GM12878 (cell line): ENCODE results near the gene CORO2B. TPM values are rescaled to one million over a fixed set of nuclear protein-coding genes. Genes with fewer than 3 reads are reported as not detected.

Experiments used
- ATAC-seq: fragments of 200-7000 bp; cut with Tn5 transposase; 3 replicates; pipeline ENCODE4 v1.9.1; 2020; ENCODE audit warnings: mild to moderate bottlenecking, moderate library complexity
- BruUV-seq: library from RNA; stranded (reverse); fragments of 400-500 nt; replicated peaks from 2 replicates; lab custom pipeline; 2021; lab: Mats Ljungman, UMichigan
- CTCF ChIA-PET: fragments of 300-600 bp; sonication (Branson Sonifier 250); formaldehyde crosslinking; extraction: SDS; loops from one replicate; lab custom pipeline; 2021; ENCODE audit warnings: inconsistent platforms; lab: Yijun Ruan, JAX
- POLR2A ChIA-PET: fragments of 350-600 bp; formaldehyde crosslinking; extraction: SDS; loops from one replicate; lab custom pipeline; 2021; ENCODE audit warnings: inconsistent platforms; lab: Charles Lee
- RAD21 ChIA-PET: fragments of 300-600 bp; sonication (Branson Sonifier 250); formaldehyde crosslinking; loops from one replicate; lab custom pipeline; 2023; ENCODE audit warnings: antibody characterized with exemption; ENCODE audit not compliant: unreplicated experiment; lab: Charles Lee
- SMC1A ChIA-PET: fragments of 300-600 bp; sonication (Branson Sonifier 250); formaldehyde crosslinking; loops from one replicate; lab custom pipeline; 2023; ENCODE audit not compliant: unreplicated experiment, uncharacterized antibody; lab: Charles Lee
- DNase-seq: peaks from one replicate; pipeline ENCODE4 v3.0.0-alpha.2; 2011; ENCODE audit warnings: low read depth, low spot score
- FAIRE-seq: peaks from 3 replicates; lab custom pipeline; 2011; peaks lifted over from hg19 to GRCh38; lab: Jason Lieb, UNC
- H2AFZ ChIP-seq: 2 replicates; pipeline ENCODE4 v1.6.0; 2011; ENCODE audit warnings: low read depth, low read length, control low read depth; ENCODE audit not compliant: control insufficient read depth
- H3K27ac ChIP-seq: 2 replicates; pipeline ENCODE4 v1.5.1; 2011; ENCODE audit warnings: control low read depth; ENCODE audit not compliant: control insufficient read depth, insufficient read depth
- H3K27me3 ChIP-seq, 2 experiments: replicated peaks in 1 of 2; 2 replicates each; pipeline versions ENCODE4 v1.6.0 to v1.6.1; 2011; ENCODE audit warnings: low read length in 1 of 2; ENCODE audit not compliant: control insufficient read depth in 2 of 2, insufficient read depth in 2 of 2
- H3K36me3 ChIP-seq, 2 experiments: 2 replicates each; pipeline ENCODE4 v1.5.1; 2011; ENCODE audit warnings: low read length in 1 of 2; ENCODE audit not compliant: control insufficient read depth in 2 of 2, insufficient read depth in 2 of 2
- H3K4me1 ChIP-seq: 2 replicates; pipeline ENCODE4 v1.6.1; 2011; ENCODE audit warnings: mild to moderate bottlenecking, low read length, moderate library complexity, mixed read lengths; ENCODE audit not compliant: control insufficient read depth, insufficient read depth
- H3K4me2 ChIP-seq: 2 replicates; pipeline ENCODE4 v1.6.0; 2011; ENCODE audit warnings: control low read depth; ENCODE audit not compliant: control insufficient read depth, insufficient read depth
- H3K4me3 ChIP-seq: fragments of 200-600 bp; sonication (generic); 2 replicates; pipeline ENCODE4 v1.5.1; 2016
- H3K79me2 ChIP-seq: 2 replicates; pipeline ENCODE4 v1.6.0; 2011; ENCODE audit warnings: low read length; ENCODE audit not compliant: control insufficient read depth, insufficient read depth
- H3K9ac ChIP-seq: 2 replicates; pipeline ENCODE4 v1.8.0; 2011; ENCODE audit warnings: low read length, control low read depth, mixed read lengths; ENCODE audit not compliant: control insufficient read depth, insufficient read depth
- H3K9me3 ChIP-seq: replicated peaks from 3 replicates; pipeline ENCODE4 v1.5.1; 2011; ENCODE audit warnings: mild to moderate bottlenecking, low read length; ENCODE audit not compliant: control insufficient read depth, insufficient read depth
- H4K20me1 ChIP-seq: 2 replicates; pipeline ENCODE4 v1.6.0; 2011; ENCODE audit not compliant: control insufficient read depth, insufficient read depth
- CBX5 ChIP-seq: sonication (generic); IDR thresholded peaks from 2 replicates; pipeline ENCODE4 v1.6.1; 2016; ENCODE audit warnings: low read depth, moderate library complexity, mild to moderate bottlenecking, inconsistent platforms
- CHD1 ChIP-seq: IDR thresholded peaks from 2 replicates; pipeline ENCODE4 v1.6.1; 2012; ENCODE audit warnings: low read depth, low read length, improper control_type of control experiment
- FOS ChIP-seq: IDR thresholded peaks from 3 replicates; pipeline ENCODE4 v1.6.1; 2011; ENCODE audit warnings: borderline replicate concordance; ENCODE audit not compliant: insufficient read length; ENCODE audit errors: extremely low read depth
- FOXK2 ChIP-seq: fragments of 450-650 bp; IDR thresholded peaks from 2 replicates; pipeline ENCODE4 v1.6.1; 2017; ENCODE audit warnings: mild to moderate bottlenecking, moderate library complexity
- IRF4 ChIP-seq: IDR thresholded peaks from 2 replicates; pipeline ENCODE4 v1.6.1; 2011; ENCODE audit warnings: low read depth, low read length
- KDM1A ChIP-seq: fragments of 200-600 bp; sonication (generic); IDR thresholded peaks from 2 replicates; pipeline ENCODE4 v1.6.1; 2016; ENCODE audit warnings: borderline replicate concordance
- NFXL1 ChIP-seq: fragments of 450-650 bp; IDR thresholded peaks from 2 replicates; pipeline ENCODE4 v1.6.1; 2017; ENCODE audit warnings: antibody characterized with exemption, mild to moderate bottlenecking, borderline replicate concordance
- POU2F2 ChIP-seq: IDR thresholded peaks from 3 replicates; pipeline ENCODE4 v1.6.1; 2011; ENCODE audit warnings: low read depth, mild to moderate bottlenecking, low read length, borderline replicate concordance
- RELA ChIP-seq: fragments of 450-650 bp; IDR thresholded peaks from 2 replicates; pipeline ENCODE4 v1.8.0; 2014; ENCODE audit warnings: borderline replicate concordance; ENCODE audit not compliant: partially characterized antibody
- SREBF2 ChIP-seq: IDR thresholded peaks from 2 replicates; pipeline ENCODE4 v1.6.1; 2012; ENCODE audit warnings: mild to moderate bottlenecking, low read length
- SRF ChIP-seq, 2 experiments: IDR thresholded peaks; 2 replicates each; pipeline ENCODE4 v1.6.1; 2011; ENCODE audit warnings: low read depth in 2 of 2, low read length in 2 of 2, mild to moderate bottlenecking in 1 of 2, moderate library complexity in 1 of 2
- TAF1 ChIP-seq: IDR thresholded peaks from 2 replicates; pipeline ENCODE4 v1.6.1; 2011; ENCODE audit warnings: mild to moderate bottlenecking, low read depth, low read length, borderline replicate concordance
- TCF3 ChIP-seq: IDR thresholded peaks from 2 replicates; pipeline ENCODE4 v1.6.1; 2012; ENCODE audit warnings: low read depth, mild to moderate bottlenecking, low read length, borderline replicate concordance; ENCODE audit not compliant: insufficient read depth
- ZNF207 ChIP-seq: fragments of 450-650 bp; IDR thresholded peaks from 2 replicates; pipeline ENCODE4 v1.6.1; 2014; ENCODE audit warnings: antibody characterized with exemption, mild to moderate bottlenecking, borderline replicate concordance
- WGBS: methylation state at CpG from one replicate; pipeline ENCODE4 v1.1.6; 2016; ENCODE audit warnings: low lambda C conversion rate; ENCODE audit not compliant: insufficient replicate concordance, insufficient coverage; ENCODE audit errors: missing lambda C conversion rate; 5-methylcytosine and 5-hydroxymethylcytosine counted together
- in situ Hi-C: fragments of 300-500 bp; cut with MboI; formaldehyde crosslinking; loops from 9 replicates; pipeline ENCODE4 v1.14.3; 2018; ENCODE audit warnings: mixed read lengths
- intact Hi-C: fragments of 100-400 bp; cut with micrococcal nuclease; formaldehyde crosslinking; loops from one replicate; pipeline ENCODE4 v1.14.2; 2022; ENCODE audit not compliant: unreplicated experiment
- polyA plus RNA-seq, 11 experiments: library from polyadenylated mRNA; depleted of rRNA in 4 of 11; unstranded in 6 of 11; stranded (reverse) in 5 of 11; fragments of >200 nt; fragmentation: Nextera tagmentation in 4 of 11; fragmentation: Illumina TruSeq in 1 of 11; extraction: Ambion mirVana in 4 of 11; extraction: Trizol in 1 of 11; gene quantifications; 1 replicate in 1 of 11; 2 replicates in 10 of 11; pipeline versions ENCODE4 v1.2.1 to v1.2.3, GENCODE V29; 2011 to 2016; ENCODE audit warnings: inconsistent platforms in 2 of 11, missing spikeins in 2 of 11, low read depth in 1 of 11
- total RNA-seq, 4 experiments: library from RNA; depleted of rRNA in 3 of 4; stranded (reverse); fragments of >200 nt in 3 of 4; fragmentation: Illumina TruSeq in 1 of 4; extraction: Trizol in 1 of 4; gene quantifications; 2 replicates each; pipeline versions ENCODE4 v1.2.1 to v1.2.3, GENCODE V29; 2013 to 2021
- TF ChIP-seq, protein P1 (sequence below): fragments of 450-650 bp; IDR thresholded peaks from 2 replicates; pipeline ENCODE4 v1.6.1; 2017; ENCODE audit warnings: mild to moderate bottlenecking, moderate library complexity

CORO2B gene
- total and polyA plus RNA-seq, 10 of the 15 experiments (the other 5 are each of a cell fraction or from before 2014, with no cell fraction given) = 0.05 to 0.73 (median 0.13) TPM; not detected in 4

DNA sequence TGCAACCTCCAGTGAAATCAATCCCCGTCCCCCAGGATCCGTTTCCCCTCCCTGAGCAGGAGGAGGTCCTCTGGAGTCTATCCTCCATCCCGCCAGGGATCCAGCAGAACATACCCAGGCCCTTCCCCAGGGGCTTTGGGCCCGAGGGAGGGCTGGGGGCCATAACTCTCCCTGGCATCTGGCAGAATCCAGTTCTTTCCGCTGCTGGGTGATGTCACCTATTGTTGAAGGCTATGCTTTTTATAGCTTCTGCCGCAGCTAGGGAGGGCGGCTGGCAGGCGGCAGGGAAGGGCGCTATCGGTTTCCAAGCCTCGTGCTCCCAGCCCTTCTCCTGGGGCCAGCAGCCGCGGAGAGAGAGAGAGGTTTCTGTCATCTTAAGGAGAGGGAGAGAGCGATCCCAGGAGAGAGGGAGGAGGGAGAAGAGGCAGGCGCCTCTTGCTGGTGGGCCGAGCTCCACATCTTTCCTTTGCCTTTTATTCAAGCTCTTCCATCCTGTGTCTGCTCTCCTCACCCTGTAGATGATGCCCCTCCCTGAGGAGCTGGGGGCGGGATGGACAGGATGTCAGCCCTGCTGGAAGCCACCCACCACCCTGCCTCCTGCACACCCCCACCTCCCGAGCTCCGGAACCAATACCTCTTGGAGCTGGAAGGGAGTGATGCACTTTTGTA lies 121.8 kb downstream of the CORO2B start:
- ChIA-PET POLR2A (no interaction called here), CTCF (interaction anchor here (1.5 kb wide), 1 partner anchor 27 kb away, joined by 3 read pairs; no protein-coding TSS in a partner anchor), RAD21 (interaction anchor here (0.8 kb wide), 1 partner anchor 175 kb away, joined by 3 read pairs; no protein-coding TSS in a partner anchor), SMC1A (no interaction called here)
- in situ Hi-C loops = no loop called here
- peaks cover 0 to 1% of the 10 kb centered on the region in 2 experiments; a peak in 2 of 4 replicates for H3K27me3 ChIP-seq
- TF ChIP-seq FOXK2 (no peak), POU2F2 (no peak), ZNF207 (no peak), NFXL1 (no peak), SRF (IDR thresholded peaks at IDR 0.05; ENCODE audit: low read depth in 2 of 2, low read length in 2 of 2) (no peak), CBX5 (no peak), IRF4 (no peak)
- H4K20me1 ChIP-seq = no peaks in the 10 kb centered on the region
- WGBS = 20% methylated on average over 19 of the region's 19 CpGs
- H3K9me3 ChIP-seq = no peaks in the 10 kb centered on the region
- no peaks in the 10 kb centered on the region for H3K36me3 ChIP-seq
- ATAC-seq (no peak), DNase-seq (no peak), FAIRE-seq (no peak)
- no peaks in the 10 kb centered on the region for H3K79me2 ChIP-seq
- no peaks in the 10 kb centered on the region for H3K4me1 ChIP-seq
- intact Hi-C loops = no loop called here
- no peak overlapping the region for H2AFZ ChIP-seq
- no peak overlapping the region for H3K4me2 ChIP-seq
- no peak overlapping the region for H3K27ac ChIP-seq
- H3K9ac ChIP-seq = no peak overlapping the region
- BruUV-seq = no TSS peak
- no peak overlapping the region for H3K4me3 ChIP-seq

DNA sequence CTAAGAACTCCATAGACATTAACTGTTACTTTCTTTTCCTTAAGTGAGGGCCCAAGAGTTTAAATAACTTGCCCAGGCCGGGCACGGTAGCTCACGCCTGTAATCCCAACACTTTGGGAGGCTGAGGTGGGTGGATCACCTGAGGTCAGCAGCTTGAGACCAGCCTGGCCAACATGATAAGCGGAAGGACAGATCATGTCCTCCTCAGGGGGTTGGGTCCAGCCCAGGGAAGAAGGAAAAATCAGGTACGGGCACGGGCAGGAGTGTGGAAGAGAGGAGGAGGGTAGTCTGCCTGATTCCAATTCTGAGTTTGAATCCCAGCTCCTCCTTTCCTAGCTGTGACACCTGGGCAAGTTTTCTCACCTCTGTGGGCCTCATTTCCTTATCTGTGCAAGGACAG lies 123.1 kb downstream of the CORO2B start:
- Histone ChIP-seq H3K79me2 (no peaks in the 10 kb centered on the region), H2AFZ (no peak overlapping the region), H3K4me1 (no peaks in the 10 kb centered on the region), H3K27me3 (peaks cover 0 to 1% of the 10 kb centered on the region in 2 experiments; a peak in 2 of 4 replicates), H3K9me3 (no peaks in the 10 kb centered on the region), H3K9ac (no peak overlapping the region), H3K4me2 (no peak overlapping the region), H3K4me3 (no peak overlapping the region), H3K36me3 (no peaks in the 10 kb centered on the region), H3K27ac (no peak overlapping the region), H4K20me1 (no peaks in the 10 kb centered on the region)
- CTCF ChIA-PET = no interaction called here
- WGBS = 36% methylated on average over 6 of the region's 6 CpGs
- no peak for FAIRE-seq
- no peak for ATAC-seq
- BruUV-seq = no TSS peak
- in situ Hi-C loops = no loop called here
- RAD21 ChIA-PET = no interaction called here
- SMC1A ChIA-PET = no interaction called here
- intact Hi-C loops = loop anchor here (1.0 kb wide), 1 partner anchor 40 kb away; no protein-coding TSS in a partner anchor
- POLR2A ChIA-PET = no interaction called here
- DNase-seq = no peak
- TF ChIP-seq FOS (no peak), TAF1 (no peak), RELA (no peak), TCF3 (no peak), CHD1 (no peak), KDM1A (no peak), SREBF2 (no peak)
- TF ChIP-seq, protein P1, sequence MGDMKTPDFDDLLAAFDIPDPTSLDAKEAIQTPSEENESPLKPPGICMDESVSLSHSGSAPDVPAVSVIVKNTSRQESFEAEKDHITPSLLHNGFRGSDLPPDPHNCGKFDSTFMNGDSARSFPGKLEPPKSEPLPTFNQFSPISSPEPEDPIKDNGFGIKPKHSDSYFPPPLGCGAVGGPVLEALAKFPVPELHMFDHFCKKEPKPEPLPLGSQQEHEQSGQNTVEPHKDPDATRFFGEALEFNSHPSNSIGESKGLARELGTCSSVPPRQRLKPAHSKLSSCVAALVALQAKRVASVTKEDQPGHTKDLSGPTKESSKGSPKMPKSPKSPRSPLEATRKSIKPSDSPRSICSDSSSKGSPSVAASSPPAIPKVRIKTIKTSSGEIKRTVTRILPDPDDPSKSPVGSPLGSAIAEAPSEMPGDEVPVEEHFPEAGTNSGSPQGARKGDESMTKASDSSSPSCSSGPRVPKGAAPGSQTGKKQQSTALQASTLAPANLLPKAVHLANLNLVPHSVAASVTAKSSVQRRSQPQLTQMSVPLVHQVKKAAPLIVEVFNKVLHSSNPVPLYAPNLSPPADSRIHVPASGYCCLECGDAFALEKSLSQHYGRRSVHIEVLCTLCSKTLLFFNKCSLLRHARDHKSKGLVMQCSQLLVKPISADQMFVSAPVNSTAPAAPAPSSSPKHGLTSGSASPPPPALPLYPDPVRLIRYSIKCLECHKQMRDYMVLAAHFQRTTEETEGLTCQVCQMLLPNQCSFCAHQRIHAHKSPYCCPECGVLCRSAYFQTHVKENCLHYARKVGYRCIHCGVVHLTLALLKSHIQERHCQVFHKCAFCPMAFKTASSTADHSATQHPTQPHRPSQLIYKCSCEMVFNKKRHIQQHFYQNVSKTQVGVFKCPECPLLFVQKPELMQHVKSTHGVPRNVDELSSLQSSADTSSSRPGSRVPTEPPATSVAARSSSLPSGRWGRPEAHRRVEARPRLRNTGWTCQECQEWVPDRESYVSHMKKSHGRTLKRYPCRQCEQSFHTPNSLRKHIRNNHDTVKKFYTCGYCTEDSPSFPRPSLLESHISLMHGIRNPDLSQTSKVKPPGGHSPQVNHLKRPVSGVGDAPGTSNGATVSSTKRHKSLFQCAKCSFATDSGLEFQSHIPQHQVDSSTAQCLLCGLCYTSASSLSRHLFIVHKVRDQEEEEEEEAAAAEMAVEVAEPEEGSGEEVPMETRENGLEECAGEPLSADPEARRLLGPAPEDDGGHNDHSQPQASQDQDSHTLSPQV = no peak
